A673 (cell line): ENCODE measurements around the gene ISYNA1. TPM values are rescaled to one million over a fixed set of nuclear protein-coding genes. Genes with fewer than 3 reads are reported as not detected.

Source experiments
- BruUV-seq: library from RNA; stranded (reverse); fragments of 400-500 nt; replicated peaks from 2 replicates; lab custom pipeline; 2021; lab: Mats Ljungman, UMichigan
- CTCF ChIA-PET: fragments of 300-600 bp; sonication (Branson Sonifier 250); formaldehyde crosslinking; loops from one replicate; lab custom pipeline; 2022; ENCODE audit warnings: antibody characterized with exemption; lab: Charles Lee
- POLR2A ChIA-PET: fragments of 300-600 bp; sonication (Branson Sonifier 250); formaldehyde crosslinking; loops from one replicate; lab custom pipeline; 2022; ENCODE audit warnings: antibody characterized with exemption; ENCODE audit not compliant: low non-redundant PET; lab: Charles Lee
- DNase-seq: peaks from one replicate; pipeline ENCODE4 v3.0.0-alpha.2; 2015; ENCODE audit warnings: low spot score
- H3K27ac ChIP-seq: fragments of 200-600 bp; sonication (generic); 2 replicates; pipeline ENCODE4 v1.5.1; 2016; ENCODE audit warnings: mixed run types, low read depth, mild to moderate bottlenecking, mixed read lengths, antibody characterized with exemption, low read length; ENCODE audit not compliant: poor library complexity, severe bottlenecking
- H3K27me3 ChIP-seq: fragments of 200-600 bp; sonication (generic); replicated peaks from 2 replicates; pipeline ENCODE4 v1.6.1; 2017; ENCODE audit warnings: mixed run types, low read depth, mild to moderate bottlenecking, mixed read lengths, antibody characterized with exemption, low read length; ENCODE audit not compliant: insufficient read depth, poor library complexity
- H3K36me3 ChIP-seq: fragments of 200-600 bp; sonication (generic); 2 replicates; pipeline ENCODE4 v1.6.1; 2016; ENCODE audit warnings: mixed run types, mild to moderate bottlenecking, mixed read lengths, antibody characterized with exemption, low read length; ENCODE audit not compliant: insufficient read depth, poor library complexity, severe bottlenecking
- H3K4me1 ChIP-seq: fragments of 200-600 bp; sonication (generic); 2 replicates; pipeline ENCODE4 v1.6.1; 2017; ENCODE audit warnings: mixed run types, mild to moderate bottlenecking, mixed read lengths, antibody characterized with exemption, low read length; ENCODE audit not compliant: insufficient read depth, poor library complexity, severe bottlenecking
- H3K4me3 ChIP-seq: fragments of 200-600 bp; sonication (generic); 2 replicates; pipeline ENCODE4 v1.5.1; 2016; ENCODE audit warnings: low read depth, mixed run types, mild to moderate bottlenecking, mixed read lengths, low read length; ENCODE audit not compliant: poor library complexity, severe bottlenecking
- H3K9me3 ChIP-seq: fragments of 200-600 bp; sonication (generic); 2 replicates; pipeline ENCODE4 v1.6.1; 2016; ENCODE audit warnings: mixed run types, low read depth, mild to moderate bottlenecking, mixed read lengths, antibody characterized with exemption, low read length; ENCODE audit not compliant: poor library complexity, severe bottlenecking
- EZH2 ChIP-seq: fragments of 200-600 bp; sonication (generic); IDR thresholded peaks from 2 replicates; pipeline ENCODE4 v1.6.1; 2017; ENCODE audit warnings: borderline replicate concordance, low read depth, mild to moderate bottlenecking, mixed read lengths, antibody characterized with exemption, low read length; ENCODE audit not compliant: poor library complexity, severe bottlenecking
- intact Hi-C: fragments of 100-400 bp; cut with micrococcal nuclease; formaldehyde crosslinking; loops from one replicate; pipeline ENCODE4 v1.10.0; 2022; ENCODE audit not compliant: unreplicated experiment
- total RNA-seq: library from RNA; stranded (reverse); gene quantifications from 2 replicates; pipeline ENCODE4 v1.2.3, GENCODE V29; 2021
- TF ChIP-seq, protein P1 (sequence below): fragments of 300-800, 200-600 bp; sonication (generic); conservative IDR thresholded peaks from 2 replicates; pipeline ENCODE4 v1.5.1; 2017; ENCODE audit warnings: low read depth, mild to moderate bottlenecking, antibody characterized with exemption, low read length, moderate library complexity, mixed read lengths

Gene ISYNA1
- total RNA-seq, 1 experiment from 2014 or later: 153 TPM

DNA sequence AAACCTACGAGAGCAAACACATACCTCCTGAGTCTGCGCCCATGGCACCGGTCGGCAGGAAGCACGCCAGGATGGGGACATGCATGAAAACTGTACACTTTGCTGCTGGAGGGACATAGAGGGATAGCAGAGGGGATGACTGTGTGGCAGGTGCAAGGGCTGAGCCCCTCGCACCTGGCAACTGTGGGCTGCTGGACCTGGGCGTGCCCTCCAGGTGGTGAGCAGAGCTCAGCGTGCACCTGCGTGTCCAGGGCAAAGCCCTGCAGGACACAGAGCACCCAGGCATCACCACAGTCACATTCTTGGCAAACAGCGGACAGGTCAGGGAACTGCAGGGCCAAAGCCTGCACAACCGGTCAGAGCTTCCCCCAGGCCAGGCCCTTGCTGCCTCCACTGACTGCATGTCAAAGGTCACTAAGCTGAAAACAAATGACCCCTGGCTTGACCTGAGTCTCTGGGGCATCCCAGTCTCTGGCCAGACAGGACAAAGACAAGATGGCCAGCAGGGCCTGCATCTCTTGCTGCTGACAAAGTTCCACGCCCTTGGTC, 9.0 kb upstream of the ISYNA1 start:
- H3K4me3 ChIP-seq: no peak overlapping the region
- H3K27ac ChIP-seq: no peak overlapping the region
- ChIA-PET CTCF (no interaction called here), POLR2A (no interaction called here)
- no peaks in the 10 kb centered on the region for H3K27me3 ChIP-seq
- peaks cover 4% of the 10 kb centered on the region for H3K4me1 ChIP-seq
- no peak for DNase-seq
- H3K36me3 ChIP-seq: peaks cover 23% of the 10 kb centered on the region
- intact Hi-C loops: no loop called here
- no TSS peak for BruUV-seq
- TF ChIP-seq EZH2: no peak
- TF ChIP-seq, protein P1, sequence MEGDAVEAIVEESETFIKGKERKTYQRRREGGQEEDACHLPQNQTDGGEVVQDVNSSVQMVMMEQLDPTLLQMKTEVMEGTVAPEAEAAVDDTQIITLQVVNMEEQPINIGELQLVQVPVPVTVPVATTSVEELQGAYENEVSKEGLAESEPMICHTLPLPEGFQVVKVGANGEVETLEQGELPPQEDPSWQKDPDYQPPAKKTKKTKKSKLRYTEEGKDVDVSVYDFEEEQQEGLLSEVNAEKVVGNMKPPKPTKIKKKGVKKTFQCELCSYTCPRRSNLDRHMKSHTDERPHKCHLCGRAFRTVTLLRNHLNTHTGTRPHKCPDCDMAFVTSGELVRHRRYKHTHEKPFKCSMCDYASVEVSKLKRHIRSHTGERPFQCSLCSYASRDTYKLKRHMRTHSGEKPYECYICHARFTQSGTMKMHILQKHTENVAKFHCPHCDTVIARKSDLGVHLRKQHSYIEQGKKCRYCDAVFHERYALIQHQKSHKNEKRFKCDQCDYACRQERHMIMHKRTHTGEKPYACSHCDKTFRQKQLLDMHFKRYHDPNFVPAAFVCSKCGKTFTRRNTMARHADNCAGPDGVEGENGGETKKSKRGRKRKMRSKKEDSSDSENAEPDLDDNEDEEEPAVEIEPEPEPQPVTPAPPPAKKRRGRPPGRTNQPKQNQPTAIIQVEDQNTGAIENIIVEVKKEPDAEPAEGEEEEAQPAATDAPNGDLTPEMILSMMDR: no peak
- no peaks in the 10 kb centered on the region for H3K9me3 ChIP-seq

DNA sequence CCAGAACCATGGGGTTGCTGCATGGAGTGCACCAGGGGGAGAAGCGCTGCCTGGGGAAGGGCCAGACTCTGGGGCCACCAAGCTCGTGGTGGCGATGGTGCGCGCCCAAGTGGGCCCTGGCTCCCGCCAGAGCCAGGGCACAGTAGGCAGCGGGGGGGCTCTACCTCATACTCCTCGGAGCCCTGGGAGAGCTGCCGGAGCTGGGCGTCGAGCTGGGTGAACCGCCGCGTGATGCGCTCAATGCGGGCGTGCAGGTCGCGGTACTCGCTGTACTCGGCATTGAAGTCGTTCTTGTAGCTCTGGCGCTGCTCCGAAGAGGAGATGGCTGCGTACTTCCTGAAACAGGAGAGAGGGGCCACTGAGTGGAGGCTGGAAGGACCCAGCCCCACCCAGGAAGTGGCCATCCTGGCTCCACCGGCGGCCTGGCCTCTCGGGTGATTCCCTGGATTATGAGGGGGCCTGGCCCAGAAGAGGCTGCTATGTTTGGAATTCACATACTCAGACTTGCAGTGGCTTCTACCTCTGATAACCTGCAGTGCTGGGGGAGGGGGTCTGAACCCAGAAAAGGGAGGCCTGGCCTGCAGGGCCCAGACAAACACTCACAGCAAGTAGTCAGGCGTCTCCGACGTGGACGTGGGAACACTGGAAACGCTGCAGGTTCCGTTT, 8.3 kb upstream of the ISYNA1 start:
- Histone ChIP-seq H3K4me1 (peaks cover 3% of the 10 kb centered on the region), H3K9me3 (no peaks in the 10 kb centered on the region), H3K27ac (no peak overlapping the region), H3K27me3 (no peaks in the 10 kb centered on the region), H3K36me3 (peaks cover 23% of the 10 kb centered on the region), H3K4me3 (no peak overlapping the region)
- POLR2A ChIA-PET: no interaction called here
- CTCF ChIA-PET: interaction anchor here (0.5 kb wide), 1 partner anchor 9 kb away, joined by 6 read pairs; no protein-coding TSS in a partner anchor
- intact Hi-C loops: no loop called here
- TF ChIP-seq EZH2: no peak
- TF ChIP-seq, protein P1: no peak
- DNase-seq: no peak
- BruUV-seq: no TSS peak

DNA sequence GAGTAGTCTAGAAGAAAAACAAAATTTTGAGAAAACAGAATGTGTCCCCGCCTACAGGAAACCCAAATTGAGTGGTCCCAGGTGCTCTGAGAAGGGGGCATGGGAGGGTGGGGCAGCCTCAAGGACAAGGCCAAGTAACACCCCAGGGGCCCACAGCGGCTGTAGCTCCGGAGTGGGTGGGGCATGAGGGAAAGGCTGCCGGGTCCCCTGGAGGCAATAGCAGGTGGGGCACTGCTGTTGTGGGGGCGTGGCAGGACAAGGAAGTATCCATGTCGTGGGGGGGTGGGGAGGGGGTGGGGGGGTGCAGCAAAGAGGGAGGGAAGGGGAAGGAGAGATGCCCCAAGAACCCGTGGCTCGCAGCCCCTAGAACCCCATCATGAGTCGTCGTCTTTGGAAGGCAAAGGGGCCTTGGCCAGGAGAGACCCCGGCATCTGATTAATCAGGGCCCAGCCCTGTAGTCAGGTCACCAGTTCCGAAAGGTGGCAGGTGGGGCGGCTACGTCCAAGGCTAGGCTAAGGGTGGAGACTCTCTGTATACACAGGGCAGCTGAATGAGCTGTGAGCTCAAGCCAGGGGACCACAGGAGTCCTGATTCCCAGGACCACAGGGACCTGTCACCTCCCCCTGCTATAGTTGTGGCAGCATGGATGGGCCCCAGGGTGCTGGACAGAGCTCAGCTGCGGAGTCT, 7.5 kb upstream of the ISYNA1 start:
- peaks cover 20% of the 10 kb centered on the region for H3K36me3 ChIP-seq
- BruUV-seq: no TSS peak

More for the DNA sequence above, 7.5 kb upstream of the ISYNA1 start:
- Histone ChIP-seq H3K4me3 (no peak overlapping the region), H3K27me3 (no peaks in the 10 kb centered on the region), H3K27ac (no peak overlapping the region), H3K4me1 (no peaks in the 10 kb centered on the region), H3K9me3 (no peaks in the 10 kb centered on the region)
- TF ChIP-seq, protein P1: no peak
- no peak for TF ChIP-seq EZH2
- ChIA-PET CTCF (interaction anchor here (0.5 kb wide), 1 partner anchor 8 kb away, joined by 6 read pairs; no protein-coding TSS in a partner anchor), POLR2A (interaction anchor here (0.6 kb wide), 1 partner anchor 16 kb away, joined by 3 read pairs; no protein-coding TSS in a partner anchor)
- intact Hi-C loops: no loop called here
- no peak for DNase-seq
